ENCODE measurements around the gene OXSR1.
A peak's percentile ranks its signal among the peaks of the same experiment; 100 is the strongest.

DNA sequence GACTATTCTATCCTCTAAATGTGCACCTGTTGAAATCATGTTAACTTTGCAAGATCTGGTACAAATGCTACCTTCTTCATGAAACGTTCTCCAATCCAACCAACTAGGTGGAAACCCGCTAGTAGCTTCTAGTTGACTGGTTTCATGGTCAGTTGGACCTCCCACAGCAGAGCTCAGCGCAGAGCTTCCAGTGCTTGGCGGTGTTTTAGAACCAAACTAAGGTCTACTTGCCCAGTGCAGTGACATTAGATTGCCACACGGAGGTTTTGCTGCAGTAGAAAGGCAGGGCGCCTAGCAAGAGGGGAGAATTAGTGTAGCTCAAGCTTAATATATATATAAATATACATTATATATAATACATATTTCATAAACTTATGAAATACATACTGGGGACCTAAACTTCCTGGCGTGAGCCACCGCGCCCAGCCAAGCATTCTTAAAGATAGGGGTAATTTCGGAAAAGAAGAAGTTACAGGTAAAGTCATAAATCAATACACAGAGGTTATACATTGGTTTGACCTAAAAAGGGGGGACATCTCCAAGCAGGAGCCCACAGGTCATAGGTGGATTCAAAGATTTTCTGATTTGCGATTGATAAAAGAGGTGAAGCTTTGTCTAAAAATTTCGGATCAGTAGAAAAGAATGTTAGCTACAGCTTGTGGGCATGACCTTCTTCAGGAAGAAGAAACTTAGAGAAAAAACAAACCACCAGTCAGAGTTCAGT, 2.1 kb upstream of the OXSR1 start:
- TF ChIP-seq, protein P1, sequence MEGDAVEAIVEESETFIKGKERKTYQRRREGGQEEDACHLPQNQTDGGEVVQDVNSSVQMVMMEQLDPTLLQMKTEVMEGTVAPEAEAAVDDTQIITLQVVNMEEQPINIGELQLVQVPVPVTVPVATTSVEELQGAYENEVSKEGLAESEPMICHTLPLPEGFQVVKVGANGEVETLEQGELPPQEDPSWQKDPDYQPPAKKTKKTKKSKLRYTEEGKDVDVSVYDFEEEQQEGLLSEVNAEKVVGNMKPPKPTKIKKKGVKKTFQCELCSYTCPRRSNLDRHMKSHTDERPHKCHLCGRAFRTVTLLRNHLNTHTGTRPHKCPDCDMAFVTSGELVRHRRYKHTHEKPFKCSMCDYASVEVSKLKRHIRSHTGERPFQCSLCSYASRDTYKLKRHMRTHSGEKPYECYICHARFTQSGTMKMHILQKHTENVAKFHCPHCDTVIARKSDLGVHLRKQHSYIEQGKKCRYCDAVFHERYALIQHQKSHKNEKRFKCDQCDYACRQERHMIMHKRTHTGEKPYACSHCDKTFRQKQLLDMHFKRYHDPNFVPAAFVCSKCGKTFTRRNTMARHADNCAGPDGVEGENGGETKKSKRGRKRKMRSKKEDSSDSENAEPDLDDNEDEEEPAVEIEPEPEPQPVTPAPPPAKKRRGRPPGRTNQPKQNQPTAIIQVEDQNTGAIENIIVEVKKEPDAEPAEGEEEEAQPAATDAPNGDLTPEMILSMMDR (IDR thresholded peaks at IDR 0.05; ENCODE audit: low read depth, low read length) = peak; percentile 25
- TF ChIP-seq, protein P2, sequence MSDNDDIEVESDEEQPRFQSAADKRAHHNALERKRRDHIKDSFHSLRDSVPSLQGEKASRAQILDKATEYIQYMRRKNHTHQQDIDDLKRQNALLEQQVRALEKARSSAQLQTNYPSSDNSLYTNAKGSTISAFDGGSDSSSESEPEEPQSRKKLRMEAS (IDR thresholded peaks at IDR 0.05; ENCODE audit: low read depth, low read length) = no peak
- TF ChIP-seq POLR2A (IDR thresholded peaks at IDR 0.05; ENCODE audit: extremely low read depth, insufficient read length) = no peak
